Trophoblast cell (in vitro differentiated cells and primary cell): Measurements from ENCODE around the gene DYNLRB2.

Experiments
- DNase-seq, 2 donors: peaks; one replicate each; pipeline ENCODE4 v3.0.0-alpha.2; 2016
- H2AFZ ChIP-seq: 2 replicates; pipeline ENCODE4 v1.6.1; 2013; ENCODE audit warnings: low read length, moderate library complexity, mild to moderate bottlenecking; ENCODE audit not compliant: insufficient read depth, poor library complexity
- H2AK5ac ChIP-seq: 2 replicates; pipeline ENCODE4 v1.6.1; 2013; ENCODE audit warnings: mild to moderate bottlenecking, low read length
- H2BK120ac ChIP-seq: 2 replicates; pipeline ENCODE4 v1.6.1; 2013; ENCODE audit warnings: low read length, mild to moderate bottlenecking, moderate library complexity; ENCODE audit not compliant: insufficient read depth, poor library complexity
- H2BK12ac ChIP-seq: 2 replicates; pipeline ENCODE4 v1.6.1; 2013; ENCODE audit warnings: mild to moderate bottlenecking, low read length, moderate library complexity
- H2BK5ac ChIP-seq: 2 replicates; pipeline ENCODE4 v1.6.1; 2013; ENCODE audit warnings: low read length, low read depth, moderate library complexity, mild to moderate bottlenecking; ENCODE audit not compliant: poor library complexity
- H3K14ac ChIP-seq: 2 replicates; pipeline ENCODE4 v1.6.1; 2013; ENCODE audit warnings: mild to moderate bottlenecking, low read length
- H3K18ac ChIP-seq: 2 replicates; pipeline ENCODE4 v1.6.1; 2013; ENCODE audit warnings: mild to moderate bottlenecking, low read length
- H3K23ac ChIP-seq: 2 replicates; pipeline ENCODE4 v1.6.1; 2013; ENCODE audit warnings: low read length
- H3K27ac ChIP-seq: 2 replicates; pipeline ENCODE4 v1.5.1; 2013; ENCODE audit warnings: low read depth, mild to moderate bottlenecking, inconsistent platforms, low read length, moderate library complexity
- H3K27me3 ChIP-seq: 2 replicates; pipeline ENCODE4 v1.6.1; 2013; ENCODE audit warnings: inconsistent platforms, mild to moderate bottlenecking, low read length, moderate library complexity; ENCODE audit not compliant: insufficient read depth
- H3K36me3 ChIP-seq, 2 experiments: 1 replicate in 1 of 2; 2 replicates in 1 of 2; pipeline ENCODE4 v1.6.1; 2013; ENCODE audit warnings: low read length in 2 of 2, mild to moderate bottlenecking in 2 of 2, moderate library complexity in 1 of 2; ENCODE audit not compliant: insufficient read depth in 2 of 2, control insufficient read depth in 1 of 2
- H3K4ac ChIP-seq: 2 replicates; pipeline ENCODE4 v1.6.1; 2013; ENCODE audit warnings: low read depth, mild to moderate bottlenecking, low read length, moderate library complexity
- H3K4me1 ChIP-seq, 2 experiments: 1 replicate in 1 of 2; 2 replicates in 1 of 2; pipeline ENCODE4 v1.6.1; 2013; ENCODE audit warnings: low read length in 2 of 2, mild to moderate bottlenecking in 2 of 2, moderate library complexity in 1 of 2; ENCODE audit not compliant: insufficient read depth in 2 of 2, control insufficient read depth in 1 of 2
- H3K4me2 ChIP-seq: 2 replicates; pipeline ENCODE4 v1.6.1; 2013; ENCODE audit warnings: inconsistent platforms, mild to moderate bottlenecking, low read length, moderate library complexity
- H3K4me3 ChIP-seq: 2 replicates; pipeline ENCODE4 v1.5.1; 2013; ENCODE audit warnings: mild to moderate bottlenecking, low read depth, low read length, inconsistent platforms
- H3K79me1 ChIP-seq: one replicate; pipeline ENCODE4 v1.6.1; 2013; ENCODE audit warnings: low read length
- H3K79me2 ChIP-seq: 2 replicates; pipeline ENCODE4 v1.6.1; 2013; ENCODE audit warnings: low read length, mild to moderate bottlenecking; ENCODE audit not compliant: control insufficient read depth, insufficient read depth, poor library complexity
- H3K9ac ChIP-seq: 2 replicates; pipeline ENCODE4 v1.6.1; 2013; ENCODE audit warnings: mild to moderate bottlenecking, low read length
- H3K9me3 ChIP-seq: 2 replicates; pipeline ENCODE4 v1.6.1; 2013; ENCODE audit warnings: low read depth, mild to moderate bottlenecking, control low read depth, inconsistent platforms, low read length; ENCODE audit not compliant: insufficient read depth
- H4K12ac ChIP-seq: 2 replicates; pipeline ENCODE4 v1.6.1; 2013; ENCODE audit warnings: low read depth, mild to moderate bottlenecking, low read length, moderate library complexity
- H4K8ac ChIP-seq: 2 replicates; pipeline ENCODE4 v1.6.1; 2013; ENCODE audit warnings: low read depth, mild to moderate bottlenecking, low read length, moderate library complexity
- H4K91ac ChIP-seq: one replicate; pipeline ENCODE4 v1.6.1; 2013; ENCODE audit warnings: low read depth, mild to moderate bottlenecking, low read length, moderate library complexity
- WGBS: extraction: QIAGEN DNeasy Blood & Tissue Kit; methylation state at CpG from one replicate; pipeline ENCODE4 v1.1.7; 2013; ENCODE audit warnings: missing lambda C conversion rate; ENCODE audit not compliant: insufficient read length, insufficient coverage; ENCODE audit errors: extremely low coverage; 5-methylcytosine and 5-hydroxymethylcytosine counted together

Gene DYNLRB2

GRCh38 chr16:80507538-80507937 is 33.3 kb upstream of the DYNLRB2 start:
- no peak overlapping the region for H3K23ac ChIP-seq
- DNase-seq: no peak
- no peak overlapping the region for H4K12ac ChIP-seq
- H3K36me3 ChIP-seq: no peaks in the 10 kb centered on the region
- H3K4ac ChIP-seq: no peak overlapping the region
- H3K27me3 ChIP-seq: no peaks in the 10 kb centered on the region
- no peak overlapping the region for H3K18ac ChIP-seq
- H3K9ac ChIP-seq: no peak overlapping the region
- WGBS: no CpG with 5 or more reads among the region's 4 CpGs
- no peak overlapping the region for H3K4me2 ChIP-seq
- no peaks in the 10 kb centered on the region for H3K79me1 ChIP-seq
- no peak overlapping the region for H4K91ac ChIP-seq
- H4K8ac ChIP-seq: no peak overlapping the region
- no peak overlapping the region for H2BK5ac ChIP-seq
- no peak overlapping the region for H2BK120ac ChIP-seq
- H3K27ac ChIP-seq: no peak overlapping the region
- no peaks in the 10 kb centered on the region for H3K9me3 ChIP-seq
- H3K14ac ChIP-seq: no peak overlapping the region
- no peak overlapping the region for H2BK12ac ChIP-seq
- no peaks in the 10 kb centered on the region for H3K4me1 ChIP-seq
- no peak overlapping the region for H3K4me3 ChIP-seq
- H3K79me2 ChIP-seq: no peaks in the 10 kb centered on the region
- H2AK5ac ChIP-seq: no peak overlapping the region
- H2AFZ ChIP-seq: no peak overlapping the region

- H2AK5ac ChIP-seq: no peak overlapping the region
- H4K8ac ChIP-seq: no peak overlapping the region
- H3K23ac ChIP-seq: no peak overlapping the region
- WGBS: no CpG with 5 or more reads among the region's 6 CpGs
- no peak overlapping the region for H2BK120ac ChIP-seq
- H3K79me2 ChIP-seq: no peaks in the 10 kb centered on the region
- H3K27ac ChIP-seq: no peak overlapping the region
- no peak overlapping the region for H3K14ac ChIP-seq
- no peak for DNase-seq
- no peak overlapping the region for H3K4ac ChIP-seq
- no peaks in the 10 kb centered on the region for H3K79me1 ChIP-seq
- no peak overlapping the region for H3K9ac ChIP-seq
- no peak overlapping the region for H2BK5ac ChIP-seq
- H4K12ac ChIP-seq: no peak overlapping the region
- H3K27me3 ChIP-seq: no peaks in the 10 kb centered on the region
- no peak overlapping the region for H3K18ac ChIP-seq
- H4K91ac ChIP-seq: no peak overlapping the region
- no peaks in the 10 kb centered on the region for H3K36me3 ChIP-seq
- no peaks in the 10 kb centered on the region for H3K4me1 ChIP-seq
- no peak overlapping the region for H3K4me3 ChIP-seq
- H2BK12ac ChIP-seq: no peak overlapping the region
- H2AFZ ChIP-seq: no peak overlapping the region
- H3K4me2 ChIP-seq: no peak overlapping the region
- no peaks in the 10 kb centered on the region for H3K9me3 ChIP-seq
These were observed 30.9 kb upstream of the DYNLRB2 start for GRCh38 chr16:80509872-80510271.

- no peak overlapping the region for H3K4me3 ChIP-seq
- H3K9me3 ChIP-seq: no peaks in the 10 kb centered on the region
- H2BK5ac ChIP-seq: no peak overlapping the region
- no peak overlapping the region for H4K91ac ChIP-seq
- no peak overlapping the region for H3K4me2 ChIP-seq
- H2BK120ac ChIP-seq: no peak overlapping the region
- H3K79me2 ChIP-seq: no peaks in the 10 kb centered on the region
- no peaks in the 10 kb centered on the region for H3K4me1 ChIP-seq
- no peak overlapping the region for H2AFZ ChIP-seq
- no peak overlapping the region for H2AK5ac ChIP-seq
- H4K8ac ChIP-seq: no peak overlapping the region
- no peak overlapping the region for H3K23ac ChIP-seq
- H3K27me3 ChIP-seq: no peaks in the 10 kb centered on the region
- WGBS: no CpG with 5 or more reads among the region's 9 CpGs
- no peak overlapping the region for H2BK12ac ChIP-seq
- H3K18ac ChIP-seq: no peak overlapping the region
- H3K4ac ChIP-seq: no peak overlapping the region
- H3K36me3 ChIP-seq: no peaks in the 10 kb centered on the region
- no peak overlapping the region for H4K12ac ChIP-seq
- no peak for DNase-seq
- no peaks in the 10 kb centered on the region for H3K79me1 ChIP-seq
- no peak overlapping the region for H3K14ac ChIP-seq
- H3K9ac ChIP-seq: no peak overlapping the region
- H3K27ac ChIP-seq: no peak overlapping the region
These were observed 28.8 kb upstream of the DYNLRB2 start for GRCh38 chr16:80511824-80512592.

GRCh38 chr16:80512593-80512853 is 28.3 kb upstream of the DYNLRB2 start:
- Histone ChIP-seq H2AFZ (no peak overlapping the region), H3K27me3 (no peaks in the 10 kb centered on the region), H2BK12ac (no peak overlapping the region), H3K4me3 (no peak overlapping the region), H3K9ac (no peak overlapping the region), H2BK120ac (no peak overlapping the region), H3K4ac (no peak overlapping the region), H3K23ac (no peak overlapping the region), H2BK5ac (no peak overlapping the region), H3K4me2 (no peak overlapping the region), H3K36me3 (no peaks in the 10 kb centered on the region), H3K9me3 (no peaks in the 10 kb centered on the region), H3K14ac (no peak overlapping the region), H4K91ac (no peak overlapping the region), H4K12ac (no peak overlapping the region), H3K27ac (no peak overlapping the region), H3K79me2 (no peaks in the 10 kb centered on the region), H3K18ac (no peak overlapping the region), H3K4me1 (no peaks in the 10 kb centered on the region), H3K79me1 (no peaks in the 10 kb centered on the region), H4K8ac (no peak overlapping the region), H2AK5ac (no peak overlapping the region)
- WGBS: no CpG with 5 or more reads among the region's 1 CpG
- DNase-seq: no peak
